GM12878 (cell line): ENCODE results near the gene TMEM50A. TPM values are rescaled to one million over a fixed set of nuclear protein-coding genes. Genes with fewer than 3 reads are reported as not detected.
"Not testable (repeated sequence)": the region's sequence is repeated elsewhere in the genome, so short reads cannot be mapped to it uniquely, and the experiment has no call there.

ENCODE experiments used
- ATAC-seq: fragments of 200-7000 bp; cut with Tn5 transposase; 3 replicates; pipeline ENCODE4 v1.9.1; 2020; ENCODE audit warnings: mild to moderate bottlenecking, moderate library complexity
- BruUV-seq: library from RNA; stranded (reverse); fragments of 400-500 nt; replicated peaks from 2 replicates; lab custom pipeline; 2021; lab: Mats Ljungman, UMichigan
- CTCF ChIA-PET: fragments of 300-600 bp; sonication (Branson Sonifier 250); formaldehyde crosslinking; extraction: SDS; loops from one replicate; lab custom pipeline; 2021; ENCODE audit warnings: inconsistent platforms; lab: Yijun Ruan, JAX
- POLR2A ChIA-PET: fragments of 350-600 bp; formaldehyde crosslinking; extraction: SDS; loops from one replicate; lab custom pipeline; 2021; ENCODE audit warnings: inconsistent platforms; lab: Charles Lee
- RAD21 ChIA-PET: fragments of 300-600 bp; sonication (Branson Sonifier 250); formaldehyde crosslinking; loops from one replicate; lab custom pipeline; 2023; ENCODE audit warnings: antibody characterized with exemption; ENCODE audit not compliant: unreplicated experiment; lab: Charles Lee
- SMC1A ChIA-PET: fragments of 300-600 bp; sonication (Branson Sonifier 250); formaldehyde crosslinking; loops from one replicate; lab custom pipeline; 2023; ENCODE audit not compliant: unreplicated experiment, uncharacterized antibody; lab: Charles Lee
- DNase-seq: peaks from one replicate; pipeline ENCODE4 v3.0.0-alpha.2; 2011; ENCODE audit warnings: low read depth, low spot score
- FAIRE-seq: peaks from 3 replicates; lab custom pipeline; 2011; peaks lifted over from hg19 to GRCh38; lab: Jason Lieb, UNC
- H2AFZ ChIP-seq: 2 replicates; pipeline ENCODE4 v1.6.0; 2011; ENCODE audit warnings: low read depth, low read length, control low read depth; ENCODE audit not compliant: control insufficient read depth
- H3K27ac ChIP-seq: 2 replicates; pipeline ENCODE4 v1.5.1; 2011; ENCODE audit warnings: control low read depth; ENCODE audit not compliant: control insufficient read depth, insufficient read depth
- H3K27me3 ChIP-seq, 2 experiments: replicated peaks in 1 of 2; 2 replicates each; pipeline versions ENCODE4 v1.6.0 to v1.6.1; 2011; ENCODE audit warnings: low read length in 1 of 2; ENCODE audit not compliant: control insufficient read depth in 2 of 2, insufficient read depth in 2 of 2
- H3K36me3 ChIP-seq, 2 experiments: 2 replicates each; pipeline ENCODE4 v1.5.1; 2011; ENCODE audit warnings: low read length in 1 of 2; ENCODE audit not compliant: control insufficient read depth in 2 of 2, insufficient read depth in 2 of 2
- H3K4me1 ChIP-seq: 2 replicates; pipeline ENCODE4 v1.6.1; 2011; ENCODE audit warnings: mild to moderate bottlenecking, low read length, moderate library complexity, mixed read lengths; ENCODE audit not compliant: control insufficient read depth, insufficient read depth
- H3K4me2 ChIP-seq: 2 replicates; pipeline ENCODE4 v1.6.0; 2011; ENCODE audit warnings: control low read depth; ENCODE audit not compliant: control insufficient read depth, insufficient read depth
- H3K4me3 ChIP-seq: fragments of 200-600 bp; sonication (generic); 2 replicates; pipeline ENCODE4 v1.5.1; 2016
- H3K79me2 ChIP-seq: 2 replicates; pipeline ENCODE4 v1.6.0; 2011; ENCODE audit warnings: low read length; ENCODE audit not compliant: control insufficient read depth, insufficient read depth
- H3K9ac ChIP-seq: 2 replicates; pipeline ENCODE4 v1.8.0; 2011; ENCODE audit warnings: low read length, control low read depth, mixed read lengths; ENCODE audit not compliant: control insufficient read depth, insufficient read depth
- H3K9me3 ChIP-seq: replicated peaks from 3 replicates; pipeline ENCODE4 v1.5.1; 2011; ENCODE audit warnings: mild to moderate bottlenecking, low read length; ENCODE audit not compliant: control insufficient read depth, insufficient read depth
- H4K20me1 ChIP-seq: 2 replicates; pipeline ENCODE4 v1.6.0; 2011; ENCODE audit not compliant: control insufficient read depth, insufficient read depth
- WGBS: methylation state at CpG from one replicate; pipeline ENCODE4 v1.1.6; 2016; ENCODE audit warnings: low lambda C conversion rate; ENCODE audit not compliant: insufficient replicate concordance, insufficient coverage; ENCODE audit errors: missing lambda C conversion rate; 5-methylcytosine and 5-hydroxymethylcytosine counted together
- in situ Hi-C: fragments of 300-500 bp; cut with MboI; formaldehyde crosslinking; loops from 9 replicates; pipeline ENCODE4 v1.14.3; 2018; ENCODE audit warnings: mixed read lengths
- intact Hi-C: fragments of 100-400 bp; cut with micrococcal nuclease; formaldehyde crosslinking; loops from one replicate; pipeline ENCODE4 v1.14.2; 2022; ENCODE audit not compliant: unreplicated experiment
- polyA plus RNA-seq, 11 experiments: library from polyadenylated mRNA; depleted of rRNA in 4 of 11; unstranded in 6 of 11; stranded (reverse) in 5 of 11; fragments of >200 nt; fragmentation: Nextera tagmentation in 4 of 11; fragmentation: Illumina TruSeq in 1 of 11; extraction: Ambion mirVana in 4 of 11; extraction: Trizol in 1 of 11; gene quantifications; 1 replicate in 1 of 11; 2 replicates in 10 of 11; pipeline versions ENCODE4 v1.2.1 to v1.2.3, GENCODE V29; 2011 to 2016; ENCODE audit warnings: inconsistent platforms in 2 of 11, missing spikeins in 2 of 11, low read depth in 1 of 11
- total RNA-seq, 4 experiments: library from RNA; depleted of rRNA in 3 of 4; stranded (reverse); fragments of >200 nt in 3 of 4; fragmentation: Illumina TruSeq in 1 of 4; extraction: Trizol in 1 of 4; gene quantifications; 2 replicates each; pipeline versions ENCODE4 v1.2.1 to v1.2.3, GENCODE V29; 2013 to 2021

TMEM50A gene
- total and polyA plus RNA-seq, 10 of the 15 experiments (the other 5 are each of a cell fraction or from before 2014, with no cell fraction given) = 23.5 to 148 (median 85.5) TPM

GRCh38 chr1:25409641-25410427 is 71.7 kb downstream of the TMEM50A start:
- in situ Hi-C loops = loop anchor here (10.0 to 25.0 kb wide), 2 partner anchors 105 to 402 kb away; partner anchors contain the start of genes MTFR1L and SELENON
- FAIRE-seq, ATAC-seq, SMC1A ChIA-PET, RAD21 ChIA-PET, H3K4me3 ChIP-seq, DNase-seq, intact Hi-C loops, H3K27ac ChIP-seq, H3K9ac ChIP-seq, H2AFZ ChIP-seq, POLR2A ChIA-PET, BruUV-seq, H3K9me3 ChIP-seq, H3K4me1 ChIP-seq, H3K27me3 ChIP-seq, H4K20me1 ChIP-seq, H3K79me2 ChIP-seq, H3K4me2 ChIP-seq, H3K36me3 ChIP-seq: not testable (repeated sequence)
- WGBS = 42% methylated on average over 10 of the region's 10 CpGs
- CTCF ChIA-PET = interaction anchor here (1.1 kb wide), 1 partner anchor 77 kb away, joined by 3 read pairs; no protein-coding TSS in a partner anchor

Other genes starting within 250 kb of the TMEM50A start
- 31.9 and 38.5 TPM in 2 replicates for gene SYF2, start 105.8 kb upstream of the TMEM50A start, total RNA-seq (2014; rRNA removed)
- gene SYF2, start 105.8 kb upstream of the TMEM50A start, total RNA-seq (2014; rRNA removed; fragmentation: Illumina TruSeq; extraction: Trizol) = 62.1 and 62.6 TPM in 2 replicates
- 29.2 and 30.0 TPM in 2 replicates for gene SYF2, start 105.8 kb upstream of the TMEM50A start, total RNA-seq (2021)
- 49.2 and 80.1 TPM in 2 replicates for gene SYF2, start 105.8 kb upstream of the TMEM50A start, polyA plus RNA-seq (2011; rRNA removed)
- gene SYF2, start 105.8 kb upstream of the TMEM50A start, polyA plus RNA-seq (2014; fragmentation: Illumina TruSeq; extraction: Trizol) = 70.5 and 76.8 TPM in 2 replicates
- gene SYF2, start 105.8 kb upstream of the TMEM50A start, polyA plus RNA-seq (2014; fragmentation: Nextera tagmentation; extraction: Ambion mirVana) = 10 to 100 TPM; 20.3 to 31.3 TPM
- 32.9 and 38.0 TPM in 2 replicates for gene SYF2, start 105.8 kb upstream of the TMEM50A start, polyA plus RNA-seq (2014; rRNA removed)
- gene SYF2, start 105.8 kb upstream of the TMEM50A start, polyA plus RNA-seq (2016; fragmentation: Nextera tagmentation; extraction: Ambion mirVana) = 10 to 100 TPM; 34.8 to 35.8 TPM
- gene RSRP1, start 90.9 kb upstream of the TMEM50A start, total RNA-seq (2014; rRNA removed) = 72.1 and 84.6 TPM in 2 replicates
- 114 and 115 TPM in 2 replicates for gene RSRP1, start 90.9 kb upstream of the TMEM50A start, total RNA-seq (2014; rRNA removed; fragmentation: Illumina TruSeq; extraction: Trizol)
- gene RSRP1, start 90.9 kb upstream of the TMEM50A start, total RNA-seq (2021) = 67.4 and 78.2 TPM in 2 replicates
- 128 and 232 TPM in 2 replicates for gene RSRP1, start 90.9 kb upstream of the TMEM50A start, polyA plus RNA-seq (2011; rRNA removed)
- 88.5 and 118 TPM in 2 replicates for gene RSRP1, start 90.9 kb upstream of the TMEM50A start, polyA plus RNA-seq (2014; fragmentation: Illumina TruSeq; extraction: Trizol)
- 10 to 100 TPM; 23.5 to 48.3 TPM for gene RSRP1, start 90.9 kb upstream of the TMEM50A start, polyA plus RNA-seq (2014; fragmentation: Nextera tagmentation; extraction: Ambion mirVana)
- 103 and 125 TPM in 2 replicates for gene RSRP1, start 90.9 kb upstream of the TMEM50A start, polyA plus RNA-seq (2014; rRNA removed)
- gene RSRP1, start 90.9 kb upstream of the TMEM50A start, polyA plus RNA-seq (2016; fragmentation: Nextera tagmentation; extraction: Ambion mirVana) = 10 to 100 TPM; 91.5 to 99.1 TPM
- gene RHD, start 65.8 kb upstream of the TMEM50A start, total RNA-seq (2014; rRNA removed) = not detected in 2 replicates
- gene RHD, start 65.8 kb upstream of the TMEM50A start, total RNA-seq (2014; rRNA removed; fragmentation: Illumina TruSeq; extraction: Trizol) = not detected in 2 replicates
- 0.13 TPM in 1 of 2 replicates, not detected in the other for gene RHD, start 65.8 kb upstream of the TMEM50A start, total RNA-seq (2021)
- gene RHD, start 65.8 kb upstream of the TMEM50A start, polyA plus RNA-seq (2011; rRNA removed) = not detected in 2 replicates
- not detected in 2 replicates for gene RHD, start 65.8 kb upstream of the TMEM50A start, polyA plus RNA-seq (2014; fragmentation: Illumina TruSeq; extraction: Trizol)
- gene RHD, start 65.8 kb upstream of the TMEM50A start, polyA plus RNA-seq (2014; fragmentation: Nextera tagmentation; extraction: Ambion mirVana) = under 1 TPM in 1 of 2 experiments, not detected in 1; 0.02 TPM
- not detected in 2 replicates for gene RHD, start 65.8 kb upstream of the TMEM50A start, polyA plus RNA-seq (2014; rRNA removed)
- gene RHD, start 65.8 kb upstream of the TMEM50A start, polyA plus RNA-seq (2016; fragmentation: Nextera tagmentation; extraction: Ambion mirVana) = under 1 TPM; 0.24 to 0.34 TPM
- gene RHCE, start 82.5 kb downstream of the TMEM50A start, total RNA-seq (2014; rRNA removed) = 0.28 and 0.44 TPM in 2 replicates
- gene RHCE, start 82.5 kb downstream of the TMEM50A start, total RNA-seq (2014; rRNA removed; fragmentation: Illumina TruSeq; extraction: Trizol) = 0.27 TPM in 1 of 2 replicates, not detected in the other
- gene RHCE, start 82.5 kb downstream of the TMEM50A start, total RNA-seq (2021) = 0.18 TPM in 1 of 2 replicates, not detected in the other
- gene RHCE, start 82.5 kb downstream of the TMEM50A start, polyA plus RNA-seq (2011; rRNA removed) = 0.41 and 0.42 TPM in 2 replicates
- 0.12 and 1.1 TPM in 2 replicates for gene RHCE, start 82.5 kb downstream of the TMEM50A start, polyA plus RNA-seq (2014; fragmentation: Illumina TruSeq; extraction: Trizol)
- under 1 TPM in 1 of 2 experiments, not detected in 1; 0.07 TPM for gene RHCE, start 82.5 kb downstream of the TMEM50A start, polyA plus RNA-seq (2014; fragmentation: Nextera tagmentation; extraction: Ambion mirVana)
- gene RHCE, start 82.5 kb downstream of the TMEM50A start, polyA plus RNA-seq (2014; rRNA removed) = 0.06 and 0.10 TPM in 2 replicates
- gene RHCE, start 82.5 kb downstream of the TMEM50A start, polyA plus RNA-seq (2016; fragmentation: Nextera tagmentation; extraction: Ambion mirVana) = under 1 TPM in 1 of 2 experiments, not detected in 1; 0.33 TPM
- gene MACO1, start 92.6 kb downstream of the TMEM50A start, total RNA-seq (2014; rRNA removed) = 11.8 and 12.8 TPM in 2 replicates
- 15.6 and 16.0 TPM in 2 replicates for gene MACO1, start 92.6 kb downstream of the TMEM50A start, total RNA-seq (2014; rRNA removed; fragmentation: Illumina TruSeq; extraction: Trizol)
- 14.8 TPM in 2 replicates for gene MACO1, start 92.6 kb downstream of the TMEM50A start, total RNA-seq (2021)
- 19.8 and 23.0 TPM in 2 replicates for gene MACO1, start 92.6 kb downstream of the TMEM50A start, polyA plus RNA-seq (2011; rRNA removed)
- gene MACO1, start 92.6 kb downstream of the TMEM50A start, polyA plus RNA-seq (2014; fragmentation: Illumina TruSeq; extraction: Trizol) = 14.6 and 20.8 TPM in 2 replicates
- 1 to 10 TPM; 3.2 to 4.2 TPM for gene MACO1, start 92.6 kb downstream of the TMEM50A start, polyA plus RNA-seq (2014; fragmentation: Nextera tagmentation; extraction: Ambion mirVana)
- 8.4 and 8.8 TPM in 2 replicates for gene MACO1, start 92.6 kb downstream of the TMEM50A start, polyA plus RNA-seq (2014; rRNA removed)
- gene MACO1, start 92.6 kb downstream of the TMEM50A start, polyA plus RNA-seq (2016; fragmentation: Nextera tagmentation; extraction: Ambion mirVana) = 1 to 10 TPM; 8.1 to 8.4 TPM
- gene LDLRAP1, start 205.3 kb downstream of the TMEM50A start, total RNA-seq (2014; rRNA removed) = 14.4 and 18.0 TPM in 2 replicates
- gene LDLRAP1, start 205.3 kb downstream of the TMEM50A start, total RNA-seq (2014; rRNA removed; fragmentation: Illumina TruSeq; extraction: Trizol) = 13.6 and 21.1 TPM in 2 replicates
- gene LDLRAP1, start 205.3 kb downstream of the TMEM50A start, total RNA-seq (2021) = 32.5 and 37.6 TPM in 2 replicates
- gene LDLRAP1, start 205.3 kb downstream of the TMEM50A start, polyA plus RNA-seq (2011; rRNA removed) = 9.5 and 13.9 TPM in 2 replicates
- gene LDLRAP1, start 205.3 kb downstream of the TMEM50A start, polyA plus RNA-seq (2014; fragmentation: Illumina TruSeq; extraction: Trizol) = 16.6 and 23.0 TPM in 2 replicates
- 1 to 10 TPM in 1 of 2 experiments, under 1 TPM in 1; 0.43 to 3.0 TPM for gene LDLRAP1, start 205.3 kb downstream of the TMEM50A start, polyA plus RNA-seq (2014; fragmentation: Nextera tagmentation; extraction: Ambion mirVana)
- 25.8 and 31.6 TPM in 2 replicates for gene LDLRAP1, start 205.3 kb downstream of the TMEM50A start, polyA plus RNA-seq (2014; rRNA removed)
- 10 to 100 TPM; 27.7 to 33.8 TPM for gene LDLRAP1, start 205.3 kb downstream of the TMEM50A start, polyA plus RNA-seq (2016; fragmentation: Nextera tagmentation; extraction: Ambion mirVana)